OCI-LY1 (cell line): Measurements from ENCODE around the gene DRD1.

Experiments used
- CTCF ChIP-seq: fragments of 200-600 bp; sonication (generic), shearing (Covaris generic); IDR thresholded peaks from 2 replicates; pipeline ENCODE4 v1.5.1; 2017; ENCODE audit warnings: mild to moderate bottlenecking, antibody characterized with exemption, low read length, moderate library complexity, mixed read lengths
- EZH2 ChIP-seq: fragments of 200-600 bp; sonication (generic), shearing (Covaris generic); IDR thresholded peaks from 2 replicates; pipeline ENCODE4 v1.8.0; 2017; ENCODE audit warnings: borderline replicate concordance, mixed run types, mild to moderate bottlenecking, antibody characterized with exemption, low read length, moderate library complexity, mixed read lengths

DNA sequence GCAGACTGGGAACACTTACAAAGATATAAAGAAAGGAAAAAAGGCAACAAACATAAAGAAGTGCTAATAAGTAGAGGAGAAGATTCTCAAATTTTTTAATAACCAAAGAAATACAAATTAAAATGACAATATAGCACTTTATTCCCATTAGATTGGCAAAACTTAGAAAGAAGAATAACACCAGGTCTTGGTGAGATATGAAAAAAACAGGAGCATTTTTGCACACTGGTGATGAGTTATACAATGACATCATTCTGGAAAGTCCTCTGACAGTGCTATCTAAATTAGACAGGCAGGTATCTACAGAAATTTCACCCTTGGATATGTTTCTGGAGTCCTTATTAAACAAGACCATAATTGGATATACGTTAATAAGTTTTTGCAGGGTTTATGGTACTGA, 24.9 kb upstream of the DRD1 start:
- no peak for TF ChIP-seq CTCF
- TF ChIP-seq EZH2 = no peak
